GM21515 (cell line): ENCODE data around the gene TMUB1.

Experiments
- ATAC-seq: cut with Tn5 transposase; IDR thresholded peaks from one replicate; pipeline ENCODE4 v1.9.1; 2021; ENCODE audit not compliant: unreplicated experiment

Gene TMUB1

DNA sequence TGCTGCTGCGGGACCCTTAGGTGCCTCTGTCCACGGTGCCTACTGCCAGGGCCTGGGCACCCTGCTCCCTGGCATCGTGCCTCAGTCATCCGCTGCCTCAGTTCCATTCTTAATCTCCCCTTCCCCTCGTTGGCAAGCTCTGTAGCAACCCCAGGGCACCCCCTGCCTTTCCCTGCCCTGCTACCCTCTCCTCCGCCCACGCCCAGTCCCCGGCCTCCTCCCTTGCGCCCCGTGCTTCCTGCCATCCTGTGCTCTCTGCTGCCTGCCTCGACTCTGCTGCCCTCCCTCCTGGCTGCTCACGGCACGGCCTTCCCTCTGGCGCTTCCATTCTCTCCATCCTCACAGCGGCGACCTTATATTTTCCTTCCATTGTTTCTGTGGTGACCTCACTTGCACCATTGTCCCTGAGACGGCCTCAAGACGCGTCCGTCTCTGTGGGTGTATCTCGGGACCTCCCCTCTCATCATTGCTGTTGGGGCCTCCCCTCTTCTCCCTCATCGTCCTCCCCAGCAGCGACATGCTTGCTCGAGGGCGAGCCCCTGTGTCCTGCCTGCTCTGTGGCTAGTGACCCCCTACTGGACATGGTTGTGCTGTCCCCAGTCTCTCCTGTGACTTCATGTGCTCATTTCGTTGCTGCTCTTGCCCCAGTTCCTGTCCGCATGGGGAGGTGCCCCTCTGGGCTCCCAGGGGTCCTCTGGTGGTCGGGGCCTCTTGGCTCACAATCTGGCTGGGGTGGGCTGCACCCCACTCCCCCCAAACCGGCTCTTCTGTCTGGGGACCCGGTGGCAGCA lies 38.3 kb upstream of the TMUB1 start:
- no peak for ATAC-seq

DNA sequence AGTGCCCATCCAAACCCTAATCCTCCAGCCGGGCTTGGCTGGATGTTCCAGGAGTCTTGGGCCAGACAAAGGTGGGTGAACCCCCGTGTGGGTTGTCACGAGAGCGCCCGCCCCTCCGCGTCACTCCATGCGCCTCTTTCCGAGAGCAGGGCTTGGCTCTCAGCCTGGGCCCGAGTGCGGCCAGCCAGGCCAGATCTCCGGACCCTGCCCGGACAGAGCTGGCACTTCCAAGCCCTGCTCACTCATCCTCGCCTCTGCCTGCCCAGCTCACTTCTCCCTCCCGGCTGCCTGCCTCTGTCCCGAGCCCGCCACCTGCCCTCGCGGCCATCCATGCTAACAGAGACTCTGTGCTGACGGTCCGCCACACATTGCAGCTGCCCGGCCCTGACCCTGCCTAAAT lies 37.6 kb upstream of the TMUB1 start:
- ATAC-seq, result no peak

DNA sequence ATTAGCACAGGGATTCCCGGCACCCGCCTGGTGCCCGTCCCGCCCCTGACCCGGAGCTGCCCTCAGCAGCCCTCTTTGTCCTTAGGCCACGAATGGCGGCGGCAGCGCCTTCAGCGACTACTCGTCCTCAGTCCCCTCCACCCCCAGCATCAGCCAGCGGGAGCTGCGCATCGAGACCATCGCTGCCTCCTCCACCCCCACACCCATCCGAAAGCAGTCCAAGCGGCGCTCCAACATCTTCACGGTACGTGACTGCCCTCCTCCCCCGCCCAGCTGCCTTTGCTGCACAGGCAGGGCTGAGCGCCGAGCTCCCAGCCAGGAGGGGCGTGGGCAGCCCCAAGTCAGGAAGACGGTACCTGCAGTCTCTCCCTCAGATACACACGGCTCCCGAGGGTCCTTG lies 36.6 kb upstream of the TMUB1 start:
- no peak for ATAC-seq

DNA sequence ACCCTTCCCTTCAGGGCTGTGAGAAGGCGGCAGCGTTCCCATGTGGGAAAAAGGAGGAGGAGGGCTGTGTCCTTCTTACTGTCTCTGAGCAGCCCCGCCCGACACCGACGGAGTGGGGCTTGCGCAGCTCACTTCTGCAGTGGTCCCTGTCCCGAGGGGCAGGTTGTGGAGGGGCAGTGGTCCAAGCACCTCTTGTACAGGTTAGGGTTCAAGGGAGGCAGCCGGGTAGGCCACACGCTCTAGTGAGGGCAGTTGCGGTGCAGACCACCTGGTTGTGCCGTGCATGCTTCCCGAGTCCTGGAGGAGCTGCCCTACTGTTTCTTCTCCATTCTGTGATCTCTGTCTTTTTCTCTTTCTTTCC lies 35.7 kb upstream of the TMUB1 start:
- no peak for ATAC-seq

DNA sequence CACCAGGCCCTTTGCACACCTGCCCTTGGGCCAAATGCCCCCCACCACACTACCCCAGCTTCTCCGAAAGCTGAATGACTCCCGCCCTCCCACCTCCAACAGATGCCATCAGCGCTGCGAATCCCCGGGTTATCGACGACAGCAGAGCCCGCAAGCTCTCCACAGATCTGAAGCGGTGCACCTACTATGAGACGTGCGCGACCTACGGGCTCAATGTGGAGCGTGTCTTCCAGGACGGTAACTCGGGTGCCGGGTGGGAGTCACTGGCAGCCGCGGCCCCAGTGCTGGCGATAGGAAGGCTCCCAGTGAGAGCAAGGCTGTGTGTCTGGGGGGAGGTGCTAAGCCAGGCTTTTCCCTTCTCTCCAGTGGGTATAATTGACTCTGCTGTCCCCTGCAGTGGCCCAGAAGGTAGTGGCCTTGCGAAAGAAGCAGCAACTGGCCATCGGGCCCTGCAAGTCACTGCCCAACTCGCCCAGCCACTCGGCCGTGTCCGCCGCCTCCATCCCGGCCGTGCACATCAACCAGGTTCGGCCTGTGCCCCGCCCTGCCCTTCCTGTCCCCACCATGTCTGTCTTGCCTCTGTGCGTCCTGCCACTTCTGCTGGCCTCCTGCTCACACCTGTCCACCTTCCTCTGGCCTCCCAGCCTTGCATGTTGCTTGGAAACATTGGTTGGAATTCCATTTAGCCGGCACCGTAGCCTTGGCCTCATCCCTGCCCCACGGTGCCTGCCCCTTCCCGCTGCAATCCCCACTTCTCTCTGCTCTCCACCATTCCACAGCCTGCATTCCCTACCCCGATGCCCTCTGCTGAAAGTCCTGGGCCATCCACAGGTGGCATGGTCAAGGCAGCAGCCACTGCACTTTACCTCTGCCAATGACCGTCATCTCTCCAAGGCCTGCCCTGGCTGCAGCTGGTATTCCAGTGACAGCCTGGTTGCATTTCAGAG lies 35.1 kb upstream of the TMUB1 start:
- ATAC-seq, result no peak

DNA sequence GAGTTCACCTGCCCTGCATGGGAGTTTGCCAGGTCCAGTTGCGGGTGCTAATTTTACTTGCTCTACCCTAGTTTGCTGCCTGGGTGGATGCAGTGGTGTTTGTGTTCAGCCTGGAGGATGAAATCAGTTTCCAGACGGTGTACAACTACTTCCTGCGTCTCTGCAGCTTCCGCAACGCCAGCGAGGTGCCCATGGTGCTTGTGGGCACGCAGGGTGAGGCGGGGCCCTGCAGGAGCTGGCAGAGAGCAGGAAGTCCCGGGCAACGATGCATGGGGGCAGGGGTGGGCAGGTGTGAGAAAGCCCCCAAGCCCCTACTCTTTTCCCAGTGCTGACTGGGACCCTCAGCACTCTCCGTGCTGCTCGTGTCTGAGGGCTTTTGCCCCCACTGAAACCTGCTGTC lies 34.3 kb upstream of the TMUB1 start:
- ATAC-seq, result no peak

DNA sequence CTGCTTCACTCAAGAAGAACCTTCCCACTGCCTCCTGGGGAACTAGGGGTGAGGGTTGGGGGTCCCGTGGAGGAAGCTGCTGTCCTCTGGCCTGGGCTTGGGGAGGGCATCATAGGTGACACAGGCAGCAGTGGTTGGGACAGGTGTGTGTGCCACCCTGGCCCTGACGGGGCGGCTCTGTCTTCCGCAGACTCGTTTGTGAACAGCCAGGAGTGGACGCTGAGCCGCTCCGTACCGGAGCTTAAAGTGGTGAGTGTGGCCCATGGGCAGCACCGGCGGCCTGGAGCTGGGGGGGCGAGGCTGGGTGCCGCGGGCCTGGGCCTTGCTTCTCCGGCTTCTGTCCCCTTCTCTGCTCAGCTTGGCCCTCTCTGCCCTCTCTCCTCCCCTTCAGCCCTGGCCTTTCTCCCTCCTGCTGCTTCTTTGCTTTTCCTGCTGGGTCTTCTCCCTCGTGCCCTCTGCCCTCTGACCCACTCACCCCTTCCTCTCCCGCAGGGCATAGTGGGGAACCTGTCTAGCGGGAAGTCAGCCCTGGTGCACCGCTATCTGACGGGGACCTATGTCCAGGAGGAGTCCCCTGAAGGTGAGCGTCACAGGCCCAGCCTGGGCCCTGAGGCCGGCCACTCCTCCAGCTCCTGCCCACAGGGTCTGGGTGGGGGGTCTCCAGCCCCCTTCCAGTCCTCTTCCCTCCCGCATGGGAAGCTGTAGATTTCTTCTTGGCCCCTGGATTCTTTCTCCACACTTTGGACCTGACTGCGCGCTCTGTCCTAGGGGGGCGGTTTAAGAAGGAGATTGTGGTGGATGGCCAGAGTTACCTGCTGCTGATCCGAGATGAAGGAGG lies 33.5 kb upstream of the TMUB1 start:
- no peak for ATAC-seq

DNA sequence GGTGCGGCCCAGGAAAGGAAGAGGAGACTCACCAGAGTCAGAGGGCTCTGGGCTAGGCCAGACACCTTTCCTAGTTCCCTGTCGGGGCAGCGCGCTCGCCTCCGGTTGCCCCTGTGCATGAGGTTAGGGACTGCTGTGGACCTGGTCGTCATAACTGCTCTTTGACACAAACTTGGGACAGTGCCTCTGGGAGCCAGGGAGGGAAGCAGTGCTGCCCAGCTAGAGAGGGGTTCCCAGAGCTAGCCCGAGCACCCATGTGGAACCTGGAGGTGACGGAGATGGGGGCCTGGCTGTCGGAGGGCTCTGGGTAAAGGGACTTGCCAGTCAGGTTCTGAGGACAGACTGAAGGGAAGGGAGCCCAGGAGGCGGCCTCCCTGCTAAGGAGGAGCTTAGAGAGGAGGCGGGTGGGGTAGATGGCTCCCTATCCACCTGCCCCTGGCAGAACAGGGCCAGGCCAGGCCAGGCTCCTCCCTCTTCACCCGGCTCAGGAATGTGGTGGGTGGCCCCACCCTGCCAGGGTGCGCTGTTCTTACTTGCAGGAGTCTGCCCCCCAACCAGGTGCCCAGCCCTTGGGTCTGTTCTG lies 32.6 kb upstream of the TMUB1 start:
- ATAC-seq, result no peak

DNA sequence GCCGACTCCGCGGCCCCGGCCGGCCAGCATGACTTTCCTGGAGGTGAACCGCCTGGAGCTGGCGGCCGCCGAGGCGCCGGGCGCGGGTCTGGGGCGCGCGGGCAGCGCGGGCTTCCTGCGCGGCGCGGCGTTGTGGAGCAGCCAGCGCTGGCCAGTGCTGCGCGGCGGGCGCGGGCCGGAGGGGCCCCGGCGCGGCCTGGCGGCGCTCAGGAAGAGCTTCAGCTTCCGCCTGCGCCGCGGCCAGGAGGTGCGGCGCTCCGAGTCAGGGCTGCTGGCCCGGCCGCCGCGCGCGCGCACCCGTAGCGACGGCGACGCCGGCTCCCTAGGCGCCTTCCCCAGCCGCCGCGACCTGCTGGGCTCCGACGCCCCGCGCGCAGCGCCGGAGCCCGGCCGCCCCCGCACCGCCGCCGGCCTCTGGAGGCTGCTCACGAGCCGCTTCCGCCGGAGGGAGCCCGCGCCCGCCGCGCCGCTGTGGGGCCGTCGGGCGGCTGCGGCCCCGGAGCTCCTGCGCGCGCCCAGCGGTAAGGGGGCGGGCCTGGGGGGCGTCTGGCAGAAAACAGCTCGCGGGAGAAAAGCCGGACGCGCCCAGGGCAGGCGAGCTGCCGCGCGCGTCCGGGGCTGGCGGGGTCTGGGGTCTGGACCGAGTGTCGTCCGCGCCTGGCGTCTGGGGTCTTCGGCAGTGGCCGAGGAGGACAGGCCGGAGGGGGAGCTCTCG lies 32.0 kb upstream of the TMUB1 start:
- no peak for ATAC-seq

DNA sequence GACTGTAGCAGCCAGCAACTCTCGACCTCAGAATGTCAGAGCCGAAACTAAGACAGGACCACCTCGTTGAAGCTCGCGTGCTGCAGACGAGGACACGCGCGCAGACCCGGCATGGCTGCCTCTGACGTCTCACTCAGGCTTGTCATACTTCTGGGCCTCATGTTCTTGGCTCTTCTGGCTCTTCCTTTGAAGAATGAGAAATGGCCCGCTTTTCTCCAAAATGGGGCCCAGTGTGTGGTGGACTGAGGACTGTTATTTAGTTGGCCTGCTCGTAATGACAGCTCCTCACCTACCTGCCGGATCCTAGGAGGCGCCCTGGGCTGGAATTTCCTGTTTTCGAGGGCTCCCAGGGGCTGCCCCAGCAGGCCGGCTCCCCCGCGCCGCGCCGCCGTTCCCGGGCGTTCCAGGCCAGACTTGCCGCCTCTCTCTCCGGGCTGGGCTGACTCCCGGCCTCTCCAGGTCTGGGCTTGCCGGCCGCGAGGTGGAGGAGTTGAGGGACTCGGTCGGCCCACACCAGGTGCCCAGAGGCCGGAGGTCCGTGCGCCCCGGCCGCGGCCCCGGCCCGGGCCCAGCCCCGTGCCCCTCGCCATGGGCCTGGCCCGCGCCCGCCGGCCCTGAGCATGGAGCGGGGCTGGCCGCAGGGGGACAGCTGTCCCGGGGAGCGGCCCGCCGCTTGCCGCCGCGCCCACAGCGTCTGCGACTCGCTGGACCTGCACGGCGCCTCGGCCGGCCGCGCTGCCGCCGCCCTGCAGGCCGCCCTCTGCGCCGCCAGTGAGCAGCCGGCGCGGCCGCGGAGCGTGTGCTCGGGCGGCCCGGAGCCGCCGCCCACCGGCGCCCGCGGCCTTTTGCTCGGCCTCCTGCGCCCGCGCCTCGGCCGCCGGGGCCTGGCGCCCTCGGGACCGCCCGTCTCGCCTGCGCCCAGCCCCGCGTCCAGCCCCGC lies 31.1 kb upstream of the TMUB1 start:
- ATAC-seq, result no peak

DNA sequence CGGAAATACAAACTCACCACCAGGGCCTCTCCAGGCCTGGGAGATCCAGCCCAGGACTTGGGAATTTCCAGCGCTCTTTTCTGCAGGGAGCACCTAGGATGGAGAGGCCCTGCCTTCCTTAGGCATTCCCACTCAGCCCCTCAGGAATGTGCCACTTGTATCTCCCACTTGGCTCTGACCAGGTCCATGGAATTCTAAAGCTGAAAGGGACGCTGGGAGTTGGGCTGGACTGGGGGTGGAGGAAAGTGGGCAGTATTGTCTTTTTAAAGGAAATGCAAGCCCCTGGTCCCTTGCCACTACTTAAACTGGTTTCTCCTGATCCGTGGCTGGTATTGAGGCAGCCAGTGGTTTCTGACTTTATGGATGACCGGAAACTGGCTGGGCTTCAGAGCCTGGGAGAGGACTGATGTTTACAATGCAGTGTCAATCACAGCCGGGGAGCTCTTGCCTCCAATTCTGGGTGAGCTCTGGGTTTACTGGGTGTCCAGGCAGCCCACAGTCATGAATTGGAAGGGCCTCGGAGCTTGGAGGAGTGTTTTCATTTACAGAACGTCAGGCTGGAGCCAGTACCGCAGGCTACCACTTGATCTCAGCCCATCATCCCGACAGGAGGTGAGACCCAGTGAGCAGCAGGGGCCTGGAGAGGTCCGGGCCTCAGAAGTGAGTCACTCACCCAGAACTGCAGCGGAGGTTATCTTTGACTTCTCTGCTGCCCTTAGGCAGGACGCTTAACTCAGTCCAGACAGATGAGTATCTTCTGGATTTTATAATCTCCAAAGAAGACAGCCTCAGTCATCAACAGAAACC lies 30.3 kb upstream of the TMUB1 start:
- ATAC-seq, result no peak

DNA sequence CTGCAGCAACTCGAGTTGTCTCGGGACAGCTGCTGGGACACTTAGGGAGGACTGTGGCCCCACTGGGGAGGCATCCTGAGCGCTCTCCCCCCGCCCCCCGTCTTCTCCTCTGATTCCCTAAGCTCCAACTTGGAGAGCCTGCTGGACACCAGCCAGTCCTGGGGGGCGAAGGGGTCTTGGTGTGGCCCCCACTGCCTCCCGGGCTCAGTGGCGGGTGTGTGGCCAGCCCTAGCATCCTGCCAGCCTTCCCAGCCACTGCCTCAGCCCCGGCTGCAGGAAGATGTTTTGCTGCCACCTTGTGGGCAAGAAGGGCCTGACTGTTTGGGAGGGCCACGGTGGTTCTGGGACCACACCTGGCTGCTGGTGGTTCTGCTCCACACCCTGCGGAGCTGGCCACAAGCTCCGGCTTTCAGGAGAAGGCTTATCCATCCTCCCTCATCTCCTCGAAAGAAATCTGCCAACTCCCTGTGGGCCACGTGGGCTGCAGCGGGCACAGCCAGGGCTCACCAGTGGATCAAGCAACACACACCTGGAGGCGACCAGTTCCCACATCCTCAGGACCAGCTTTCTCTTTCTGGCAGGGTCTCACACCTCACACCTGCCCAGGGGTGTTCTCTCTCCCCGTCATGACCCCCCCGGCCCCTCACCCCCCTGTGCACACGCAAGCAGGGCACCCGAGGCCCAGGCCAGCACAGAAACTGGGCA lies 27.8 kb upstream of the TMUB1 start:
- ATAC-seq, result peak; percentile 83

DNA sequence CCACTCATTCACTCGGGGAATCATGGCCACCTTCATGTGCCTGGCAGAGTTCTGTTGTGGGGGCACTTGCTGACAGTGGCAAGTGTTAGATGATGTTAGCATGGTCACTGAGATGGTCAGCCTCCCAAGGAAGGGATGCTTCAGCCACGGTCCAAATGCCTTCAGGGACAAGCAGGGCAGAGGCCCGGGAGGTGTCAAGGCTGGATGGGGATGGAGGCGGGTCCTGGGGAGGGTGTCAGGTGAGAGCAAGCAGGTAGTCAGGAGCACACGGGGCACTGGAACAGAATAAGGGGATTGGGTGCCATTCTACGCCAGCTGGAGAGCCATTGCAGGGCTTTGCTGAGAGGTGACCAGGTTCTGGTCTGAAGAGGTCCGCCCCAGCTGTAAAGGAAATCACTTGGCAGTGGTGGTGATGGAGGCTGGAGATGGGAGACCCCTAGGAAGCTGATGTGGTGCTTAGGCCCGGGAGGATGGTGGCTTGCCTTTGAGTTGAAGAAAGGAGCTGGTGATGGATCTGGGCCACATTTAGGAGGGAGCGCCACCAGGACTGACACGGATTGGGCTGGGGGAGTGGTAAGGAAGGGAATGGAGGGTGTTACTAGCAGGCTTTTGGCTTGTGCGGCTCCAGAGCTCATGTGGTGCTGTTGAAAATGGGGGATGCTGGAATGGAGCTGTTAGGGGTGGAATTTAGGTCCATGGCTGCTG lies 27.1 kb upstream of the TMUB1 start:
- ATAC-seq, result no peak

DNA sequence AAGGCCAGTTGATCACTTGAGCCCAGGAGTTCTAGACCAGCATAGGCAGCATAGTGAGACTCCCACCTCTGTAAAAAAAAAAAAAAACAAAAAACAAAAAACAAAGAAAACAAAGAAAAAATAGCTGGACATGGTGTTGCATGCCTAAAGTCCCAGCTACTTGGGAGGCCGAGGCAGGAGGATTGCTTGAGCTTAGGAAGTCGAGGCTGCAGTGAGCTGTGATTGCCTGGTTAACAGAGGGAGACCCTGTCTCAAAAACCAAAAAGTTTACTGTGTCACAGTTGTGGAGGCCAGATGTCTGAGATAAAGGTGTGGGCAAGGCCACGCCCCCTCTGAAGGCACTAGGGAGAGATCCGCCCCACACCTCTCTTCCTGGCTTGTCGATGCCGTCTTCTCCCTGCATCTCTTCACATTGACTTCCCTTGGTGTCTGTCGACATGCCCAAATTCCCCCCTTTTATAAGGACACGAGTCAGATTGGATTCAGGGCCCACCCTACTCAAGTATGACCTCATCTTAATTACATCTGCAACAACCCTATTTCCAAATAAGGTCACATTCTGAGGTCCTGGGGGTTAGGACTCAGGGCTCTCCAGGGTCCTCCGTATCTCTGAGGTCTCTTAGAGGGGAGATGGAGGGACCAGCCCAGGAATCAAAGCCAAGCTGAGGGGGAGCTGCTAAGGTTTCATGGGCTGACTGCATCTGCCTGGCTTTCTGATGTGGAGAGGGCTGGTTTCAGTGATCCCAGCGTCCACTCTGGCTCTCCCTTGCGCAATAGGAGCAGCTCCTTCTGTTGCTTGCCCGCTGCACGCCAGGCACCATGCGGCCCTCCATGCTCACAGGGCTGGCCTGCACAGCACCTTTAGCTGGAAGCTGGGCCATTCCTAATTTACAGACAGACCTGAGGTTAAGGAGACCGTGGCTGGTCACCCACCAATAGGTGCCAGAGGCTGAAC lies 26.1 kb upstream of the TMUB1 start:
- ATAC-seq, result no peak

DNA sequence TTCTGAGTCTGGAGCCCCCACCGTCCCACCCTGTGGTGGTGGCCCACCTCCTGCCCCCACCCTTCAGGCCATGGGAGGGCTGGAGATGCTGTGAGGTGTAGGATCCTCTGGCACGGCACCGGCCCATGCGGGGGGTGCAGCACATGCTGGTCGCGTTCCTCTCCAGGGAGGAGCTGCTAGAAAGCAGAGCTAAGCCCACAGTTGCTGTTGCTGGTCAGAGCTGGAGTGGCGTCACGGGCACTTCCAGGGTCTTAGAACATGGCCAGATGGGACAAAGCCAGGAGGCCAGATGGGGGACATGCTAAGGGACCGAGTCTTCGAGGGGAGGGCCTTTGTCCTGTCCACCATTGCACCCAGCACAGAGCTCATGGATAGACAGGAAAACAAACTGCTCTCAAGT lies 24.6 kb upstream of the TMUB1 start:
- no peak for ATAC-seq
